ENCODE data around the gene F12. TPM values are rescaled to one million over a fixed set of nuclear protein-coding genes. Genes with fewer than 3 reads are reported as not detected.

F12 gene
- total RNA-seq, 1 experiment from 2014 or later = 30.0 TPM

- intact Hi-C loops (cut with micrococcal nuclease) = no loop called here
- Histone ChIP-seq H3K27ac (ENCODE audit: low read depth, low read length) (peak overlapping the region; percentile 25; the same call in 1 of the 2 replicates), H3K4me2 (ENCODE audit: low read length) (no peak overlapping the region), H3K79me2 (ENCODE audit: insufficient read depth, low read length) (peaks cover 39% of the 10 kb centered on the region), H4K20me1 (ENCODE audit: insufficient read depth) (no peaks in the 10 kb centered on the region), H3K4me1 (ENCODE audit: control insufficient read depth in 1 of 2, insufficient read depth in 2 of 2, low read length in 2 of 2) (peaks cover 15 to 28% of the 10 kb centered on the region in 2 experiments), H3K9me3 (ENCODE audit: control insufficient read depth in 1 of 2, insufficient read depth in 1 of 2, low read depth in 1 of 2, low read length in 2 of 2) (no peaks in the 10 kb centered on the region), H3K4me3 (replicated peaks in 1 of 2; ENCODE audit: low read depth in 1 of 2, low read length in 2 of 2) (no peak overlapping the region), H3K27me3 (ENCODE audit: insufficient read depth, low read length) (no peaks in the 10 kb centered on the region), H3K9ac (ENCODE audit: low read length) (no peak overlapping the region), H3K36me3 (ENCODE audit: control insufficient read depth in 1 of 2, insufficient read depth in 2 of 2, low read length in 2 of 2) (peaks cover 12 to 29% of the 10 kb centered on the region in 2 experiments; a peak in 3 of 4 replicates), H2AFZ (ENCODE audit: low read depth, low read length, poor library complexity, severe bottlenecking) (no peak overlapping the region), H3K9me2 (ENCODE audit: insufficient read depth) (no peaks in the 10 kb centered on the region)
- RAD21 ChIA-PET (ENCODE audit: low non-redundant PET in 1 of 2, low total read pairs in 2 of 2, uncharacterized antibody in 2 of 2, unreplicated experiment in 2 of 2) = interaction anchor here in 1 of 2 experiments (0.7 to 0.8 kb wide), 2 partner anchors 34 to 40 kb away, joined by 3 read pairs; no protein-coding TSS in a partner anchor
- DNase-seq (ENCODE audit: low read depth, low spot score) = no peak
- POLR2A ChIA-PET = no interaction called here
- ATAC-seq = no peak
- BruUV-seq (replicated peaks) = no TSS peak
- TF ChIP-seq TCF7L2 (IDR thresholded peaks at IDR 0.05; ENCODE audit: borderline replicate concordance, extremely low read depth, insufficient read depth, insufficient read length) (no peak), ZFX (IDR thresholded peaks at IDR 0.05) (no peak), ELF1 (IDR thresholded peaks at IDR 0.05; ENCODE audit: borderline replicate concordance, low read depth) (no peak), CBX3 (IDR thresholded peaks at IDR 0.05; ENCODE audit: low read depth) (no peak), EZH2 (IDR thresholded peaks at IDR 0.05) (no peak), JUND (IDR thresholded peaks at IDR 0.05) (no peak), REST (IDR thresholded peaks at IDR 0.05; ENCODE audit: low read depth) (no peak), FOSL1 (IDR thresholded peaks at IDR 0.05; ENCODE audit: low read depth) (no peak), SP1 (IDR thresholded peaks at IDR 0.05; ENCODE audit: low read depth) (no peak), ZNF274 (IDR thresholded peaks at IDR 0.05; ENCODE audit: low read depth, low read length) (no peak), EGR1 (IDR thresholded peaks at IDR 0.05; ENCODE audit: low read depth) (no peak), EZH2phosphoT487 (IDR thresholded peaks at IDR 0.05; ENCODE audit: borderline replicate concordance) (no peak)
- CTCF ChIA-PET = no interaction called here
Measured at GRCh38 chr5:177429248-177430040, 20.1 kb upstream of the F12 start.
